H1 (cell line): ENCODE results near the gene GOLGA7B. TPM values are rescaled to one million over a fixed set of nuclear protein-coding genes. Genes with fewer than 3 reads are reported as not detected.

ENCODE experiments used
- CTCF ChIA-PET: fragments of 300-600 bp; sonication (Branson Sonifier 250); formaldehyde crosslinking; loops from one replicate; lab custom pipeline; 2021; ENCODE audit not compliant: partially characterized antibody; lab: Charles Lee
- POLR2A ChIA-PET: fragments of 300-600 bp; sonication (Branson Sonifier 250); formaldehyde crosslinking; loops from one replicate; lab custom pipeline; 2021; ENCODE audit warnings: inconsistent platforms; ENCODE audit not compliant: partially characterized antibody; lab: Charles Lee
- DNase-seq, 2 experiments: peaks; one replicate each; pipeline versions ENCODE4 v3.0.0 to v3.0.0-alpha.2; 2010 to 2022; ENCODE audit warnings: low spot score in 2 of 2, low read depth in 1 of 2, mixed read lengths in 1 of 2
- FAIRE-seq: peaks from 2 replicates; lab custom pipeline; 2011; peaks lifted over from hg19 to GRCh38; lab: Jason Lieb, UNC
- H2AFZ ChIP-seq: 2 replicates; pipeline ENCODE4 v1.8.1; 2012; ENCODE audit warnings: low read length, inconsistent platforms
- H2AK5ac ChIP-seq: 2 replicates; pipeline ENCODE4 v1.6.1; 2013; ENCODE audit warnings: low read depth, low read length
- H2BK120ac ChIP-seq: replicated peaks from 2 replicates; pipeline ENCODE3; 2013; ENCODE audit warnings: low read depth, low read length, inconsistent platforms
- H2BK12ac ChIP-seq: 2 replicates; pipeline ENCODE4 v1.6.1; 2013; ENCODE audit warnings: low read depth, low read length
- H2BK15ac ChIP-seq: 2 replicates; pipeline ENCODE4 v1.6.1; 2013; ENCODE audit warnings: low read length
- H2BK20ac ChIP-seq: 2 replicates; pipeline ENCODE4 v1.6.1; 2013; ENCODE audit warnings: low read length
- H2BK5ac ChIP-seq: 2 replicates; pipeline ENCODE4 v1.6.1; 2013; ENCODE audit warnings: low read depth, low read length
- H3K14ac ChIP-seq: 2 replicates; pipeline ENCODE4 v1.6.1; 2013; ENCODE audit warnings: inconsistent platforms; ENCODE audit not compliant: insufficient read length
- H3K18ac ChIP-seq: 2 replicates; pipeline ENCODE4 v1.6.1; 2013; ENCODE audit warnings: low read length; ENCODE audit errors: extremely low read depth
- H3K23ac ChIP-seq: 2 replicates; pipeline ENCODE4 v1.6.1; 2013; ENCODE audit warnings: inconsistent platforms; ENCODE audit not compliant: insufficient read length
- H3K23me2 ChIP-seq: 2 replicates; pipeline ENCODE4 v1.6.1; 2013; ENCODE audit warnings: low read depth, low read length
- H3K27ac ChIP-seq: 2 replicates; pipeline ENCODE4 v1.6.1; 2011; ENCODE audit warnings: low read depth, low read length, inconsistent platforms
- H3K27me3 ChIP-seq, 4 experiments: replicated peaks in 1 of 4; 1 replicate in 1 of 4; 2 replicates in 3 of 4; pipeline versions ENCODE4 v1.6.1 to v1.8.1; 2011 to 2013; ENCODE audit warnings: low read length in 3 of 4, mild to moderate bottlenecking in 3 of 4, inconsistent platforms in 2 of 4, mixed read lengths in 2 of 4, moderate library complexity in 1 of 4; ENCODE audit not compliant: control insufficient read depth in 3 of 4, insufficient read depth in 3 of 4; ENCODE audit errors: extremely low read depth in 1 of 4
- H3K36me3 ChIP-seq, 4 experiments: 2 replicates each; pipeline versions ENCODE4 v1.6.1 to v1.8.1; 2011 to 2013; ENCODE audit warnings: mild to moderate bottlenecking in 4 of 4, low read length in 3 of 4, moderate library complexity in 2 of 4, control low read depth in 1 of 4, inconsistent platforms in 1 of 4; ENCODE audit not compliant: insufficient read depth in 4 of 4, control insufficient read depth in 2 of 4
- H3K4ac ChIP-seq: replicated peaks from 2 replicates; pipeline ENCODE3; 2013; ENCODE audit warnings: low read length, low read depth, mixed read lengths, inconsistent platforms; ENCODE audit not compliant: insufficient read length
- H3K4me1 ChIP-seq, 4 experiments: replicated peaks in 1 of 4; 1 replicate in 1 of 4; 2 replicates in 3 of 4; pipeline versions ENCODE4 v1.6.1 to v1.8.1; 2011 to 2013; ENCODE audit warnings: low read length in 3 of 4, inconsistent platforms in 2 of 4, mixed read lengths in 1 of 4; ENCODE audit not compliant: insufficient read depth in 4 of 4, control insufficient read depth in 3 of 4
- H3K4me2 ChIP-seq, 2 experiments: 2 replicates each; pipeline versions ENCODE4 v1.6.1 to v1.8.1; 2011 to 2013; ENCODE audit warnings: low read depth in 2 of 2, low read length in 2 of 2, control low read depth in 1 of 2, inconsistent platforms in 1 of 2, mild to moderate bottlenecking in 1 of 2; ENCODE audit not compliant: insufficient read depth in 1 of 2
- H3K4me3 ChIP-seq, 4 experiments: fragments of 200-600, 300-600 bp in 1 of 4; sonication (generic), shearing (Covaris generic), sonication (Bioruptor Twin) in 1 of 4; 2 replicates each; pipeline versions ENCODE4 v1.5.1 to v1.8.1; 2011 to 2016; ENCODE audit warnings: low read length in 4 of 4, low read depth in 3 of 4, control low read depth in 2 of 4, inconsistent platforms in 2 of 4, mild to moderate bottlenecking in 2 of 4, mixed read lengths in 1 of 4, moderate library complexity in 1 of 4; ENCODE audit not compliant: insufficient read depth in 2 of 4; ENCODE audit errors: extremely low read depth in 1 of 4
- H3K56ac ChIP-seq: replicated peaks from 2 replicates; pipeline ENCODE3; 2013; ENCODE audit warnings: low read depth, mild to moderate bottlenecking, mixed read lengths, low read length, inconsistent platforms; ENCODE audit not compliant: insufficient read length
- H3K79me1 ChIP-seq: 2 replicates; pipeline ENCODE4 v1.6.1; 2013; ENCODE audit warnings: low read depth, low read length, control low read depth
- H3K79me2 ChIP-seq, 2 experiments: 2 replicates each; pipeline versions ENCODE4 v1.6.1 to v1.8.1; 2012 to 2013; ENCODE audit warnings: low read length in 2 of 2, mild to moderate bottlenecking in 2 of 2, inconsistent platforms in 1 of 2; ENCODE audit not compliant: insufficient read depth in 2 of 2, control insufficient read depth in 1 of 2
- H3K9ac ChIP-seq, 4 experiments: replicated peaks in 1 of 4; 1 replicate in 1 of 4; 2 replicates in 3 of 4; pipeline versions ENCODE4 v1.6.1 to v1.8.1; 2011 to 2013; ENCODE audit warnings: low read depth in 3 of 4, low read length in 3 of 4, control low read depth in 2 of 4, mild to moderate bottlenecking in 2 of 4, moderate library complexity in 2 of 4, inconsistent platforms in 1 of 4; ENCODE audit errors: extremely low read depth in 1 of 4
- H3K9me3 ChIP-seq, 2 experiments: 2 replicates each; pipeline versions ENCODE4 v1.6.1 to v1.8.1; 2012 to 2013; ENCODE audit warnings: mild to moderate bottlenecking in 2 of 2, moderate library complexity in 2 of 2, control low read depth in 1 of 2, inconsistent platforms in 1 of 2, low read depth in 1 of 2, low read length in 1 of 2, mixed read lengths in 1 of 2; ENCODE audit not compliant: insufficient read depth in 2 of 2
- H4K20me1 ChIP-seq, 2 experiments: replicated peaks in 1 of 2; 2 replicates each; pipeline versions ENCODE3 to v1.8.1; 2011 to 2013; ENCODE audit warnings: inconsistent platforms in 2 of 2, low read length in 2 of 2, mild to moderate bottlenecking in 1 of 2; ENCODE audit not compliant: insufficient read depth in 2 of 2, control insufficient read depth in 1 of 2
- H4K5ac ChIP-seq: 2 replicates; pipeline ENCODE4 v1.6.1; 2013; ENCODE audit warnings: low read length, low read depth, mixed read lengths, inconsistent platforms; ENCODE audit not compliant: insufficient read length
- H4K8ac ChIP-seq: 2 replicates; pipeline ENCODE4 v1.8.0; 2013; ENCODE audit warnings: mild to moderate bottlenecking, moderate library complexity, low read length, inconsistent platforms; ENCODE audit not compliant: insufficient read depth; ENCODE audit errors: extremely low read depth
- H4K91ac ChIP-seq: replicated peaks from 2 replicates; pipeline ENCODE3; 2013; ENCODE audit warnings: low read length, mixed read lengths, inconsistent platforms; ENCODE audit not compliant: insufficient read length
- ASH2L ChIP-seq: fragments of 200-600, 300-600 bp; sonication (generic); IDR thresholded peaks from one replicate; pipeline ENCODE4 v1.7.1; 2017; ENCODE audit warnings: low read length
- CHD2 ChIP-seq: IDR thresholded peaks from 2 replicates; pipeline ENCODE4 v1.6.1; 2012; ENCODE audit warnings: low read length, improper control_type of control experiment
- EGR1 ChIP-seq: IDR thresholded peaks from 2 replicates; pipeline ENCODE4 v1.6.1; 2011; ENCODE audit warnings: low read depth, low read length, borderline replicate concordance
- EP300 ChIP-seq, 2 experiments: IDR thresholded peaks; 1 replicate in 1 of 2; 2 replicates in 1 of 2; pipeline ENCODE4 v1.6.1; 2011 to 2012; ENCODE audit warnings: low read depth in 2 of 2, low read length in 2 of 2, mild to moderate bottlenecking in 2 of 2, borderline replicate concordance in 1 of 2, inconsistent platforms in 1 of 2, moderate library complexity in 1 of 2
- GTF2F1 ChIP-seq: IDR thresholded peaks from 2 replicates; pipeline ENCODE4 v1.6.1; 2012; ENCODE audit warnings: low read depth, low read length, improper control_type of control experiment, borderline replicate concordance
- HDAC2 ChIP-seq, 2 experiments: fragments of 300-600 bp in 1 of 2; sonication (generic) in 1 of 2; IDR thresholded peaks; 2 replicates each; pipeline ENCODE4 v1.6.1; 2011 to 2012; ENCODE audit warnings: low read depth in 2 of 2, low read length in 2 of 2, mild to moderate bottlenecking in 2 of 2, moderate library complexity in 2 of 2, borderline replicate concordance in 1 of 2, inconsistent platforms in 1 of 2
- KDM1A ChIP-seq: fragments of 200-600, 300-600 bp; sonication (generic); IDR thresholded peaks from 2 replicates; pipeline ENCODE4 v1.7.1; 2016; ENCODE audit warnings: mild to moderate bottlenecking, low read length, borderline replicate concordance
- POU5F1 ChIP-seq: IDR thresholded peaks from 2 replicates; pipeline ENCODE4 v1.6.1; 2011; ENCODE audit warnings: low read depth, mild to moderate bottlenecking, low read length, moderate library complexity
- RBBP5 ChIP-seq: IDR thresholded peaks from 2 replicates; pipeline ENCODE4 v1.7.1; 2012; ENCODE audit warnings: low read depth, mild to moderate bottlenecking, inconsistent platforms, low read length, moderate library complexity, borderline replicate concordance
- SP2 ChIP-seq: IDR thresholded peaks from 2 replicates; pipeline ENCODE4 v1.6.1; 2012; ENCODE audit warnings: mild to moderate bottlenecking, low read length, inconsistent platforms
- SP4 ChIP-seq: IDR thresholded peaks from 2 replicates; pipeline ENCODE4 v1.6.1; 2012; ENCODE audit warnings: low read length, inconsistent platforms
- SRF ChIP-seq: IDR thresholded peaks from 2 replicates; pipeline ENCODE4 v1.6.1; 2011; ENCODE audit warnings: mild to moderate bottlenecking, low read depth, low read length, moderate library complexity
- ZNF274 ChIP-seq: IDR thresholded peaks from 2 replicates; pipeline ENCODE4 v1.7.0; 2012; ENCODE audit warnings: low read length, borderline replicate concordance; ENCODE audit errors: extremely low read depth
- WGBS, 2 experiments: shearing (Covaris generic) in 1 of 2; methylation state at CpG; one replicate each; pipeline versions ENCODE4 v1.1.6 to v1.1.7; 2013 to 2015; ENCODE audit warnings: low lambda C conversion rate in 2 of 2, mixed read lengths in 2 of 2, inconsistent platforms in 1 of 2, low coverage in 1 of 2, missing lambda C conversion rate in 1 of 2; ENCODE audit not compliant: insufficient replicate concordance in 2 of 2, insufficient coverage in 1 of 2, insufficient read length in 1 of 2; ENCODE audit errors: extremely low coverage in 1 of 2, missing lambda C conversion rate in 1 of 2; 5-methylcytosine and 5-hydroxymethylcytosine counted together
- polyA plus RNA-seq, 7 experiments: library from polyadenylated mRNA; depleted of rRNA in 3 of 7; stranded (reverse) in 5 of 7; unstranded in 2 of 7; fragments of >200 nt in 5 of 7; fragments of 200-250 nt in 2 of 7; gene quantifications; 1 replicate in 5 of 7; 2 replicates in 1 of 7; 4 replicates in 1 of 7; pipeline versions ENCODE4 v1.2.1 to v1.2.3, GENCODE V29; 2011 to 2013; ENCODE audit warnings: missing spikeins in 2 of 7, mixed read lengths in 2 of 7
- total RNA-seq: library from RNA; stranded (reverse); fragmentation: NEBNext Ultra II Directional; extraction: Animal tissue kit (Norgen Biotek cat#: 25700); gene quantifications from 2 replicates; pipeline ENCODE4 v1.2.1, GENCODE V29; 2021

GOLGA7B gene
- total and polyA plus RNA-seq, 2 of the 8 experiments (the other 6 are each of a cell fraction or from before 2014, with no cell fraction given), result 0.04 to 0.14 TPM

DNA sequence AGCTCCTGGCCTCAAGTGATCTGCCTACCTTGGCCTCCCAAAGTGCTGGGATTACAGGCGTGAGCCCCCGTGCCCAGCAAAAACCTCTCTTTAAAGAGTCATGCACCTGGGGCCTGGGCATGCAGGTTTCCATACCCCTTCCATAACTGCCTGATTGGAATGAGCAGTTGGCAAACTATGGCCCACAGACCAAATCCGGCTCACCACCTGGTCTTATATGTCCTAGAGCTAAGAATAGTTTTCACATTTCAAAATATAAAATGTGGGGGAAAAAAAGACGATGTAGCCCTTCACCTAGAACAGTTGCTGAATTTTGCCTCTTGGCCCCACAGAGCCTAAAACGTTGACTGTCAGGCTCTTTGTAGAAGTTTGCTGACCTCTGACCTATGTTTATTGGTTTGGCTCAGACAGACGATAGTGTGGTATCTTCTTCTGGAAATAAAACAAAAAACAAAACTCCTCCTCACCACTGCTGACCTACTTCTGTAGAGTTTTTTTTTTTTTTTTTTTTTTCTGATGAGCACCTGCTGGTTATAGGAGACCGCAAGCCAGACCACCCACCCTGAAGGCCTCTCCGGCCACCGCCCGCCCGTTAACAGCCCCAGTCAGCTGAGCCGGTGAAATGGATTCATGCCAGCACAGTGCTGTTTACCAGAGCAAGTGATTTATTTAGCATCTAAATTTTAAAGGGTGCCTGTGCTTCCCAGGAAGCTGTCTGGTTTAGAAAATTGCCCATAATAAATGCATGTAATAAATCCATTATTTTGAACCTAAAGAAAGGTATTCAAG lies 44.4 kb upstream of the GOLGA7B start:
- Histone ChIP-seq H3K4me3 (no peak overlapping the region), H4K20me1 (no peaks in the 10 kb centered on the region), H2BK12ac (no peak overlapping the region), H4K91ac (no peak overlapping the region), H3K14ac (no peak overlapping the region), H2AFZ (no peak overlapping the region), H3K9me3 (no peaks in the 10 kb centered on the region), H2BK15ac (no peak overlapping the region), H3K9ac (no peak overlapping the region), H2BK20ac (no peak overlapping the region), H3K23me2 (no peaks in the 10 kb centered on the region), H3K4me1 (peaks cover 0 to 7% (median 1%) of the 10 kb centered on the region in 4 experiments; a peak in 2 of 7 replicates), H3K4me2 (peak overlapping the region; percentile 6 to 11; a peak in 1 of 4 replicates), H3K4ac (no peak overlapping the region), H3K36me3 (no peaks in the 10 kb centered on the region), H3K79me1 (no peaks in the 10 kb centered on the region), H3K23ac (no peak overlapping the region), H3K56ac (no peak overlapping the region), H2BK5ac (no peak overlapping the region), H3K18ac (no peak overlapping the region), H2BK120ac (no peak overlapping the region), H3K27ac (no peak overlapping the region), H3K27me3 (no peaks in the 10 kb centered on the region), H4K8ac (no peak overlapping the region; the same call in 1 of the 2 replicates), H4K5ac (no peak overlapping the region), H3K79me2 (no peaks in the 10 kb centered on the region), H2AK5ac (no peak overlapping the region)
- 74% methylated on average over 12 of the region's 12 CpGs; no CpG with 5 or more reads in 1 of the 2 experiments for WGBS, 2 experiments
- CTCF ChIA-PET, result interaction anchor here (0.6 to 5.3 kb wide), 5 partner anchors 10 to 287 kb away, joined by 3 to 50 read pairs (median 3); no protein-coding TSS in a partner anchor
- POLR2A ChIA-PET, result interaction anchor here (1.0 kb wide), 1 partner anchor 34 kb away, joined by 3 read pairs; the partner anchor contains the start of gene SFRP5
- DNase-seq, result no peak
- FAIRE-seq, result no peak
- TF ChIP-seq KDM1A (no peak), ZNF274 (no peak), SP4 (no peak), GTF2F1 (no peak), HDAC2 (IDR thresholded peaks at IDR 0.05; ENCODE audit: borderline replicate concordance in 1 of 2, low read depth in 2 of 2, low read length in 2 of 2) (no peak), SRF (no peak), EP300 (IDR thresholded peaks at IDR 0.05; ENCODE audit: borderline replicate concordance in 1 of 2, low read depth in 2 of 2, low read length in 2 of 2) (no peak), CHD2 (no peak), RBBP5 (no peak), SP2 (no peak), POU5F1 (no peak), ASH2L (no peak), EGR1 (no peak)
